Stimulated activated CD8-positive, alpha-beta memory T cell treated with anti-CD3 and anti-CD28 coated beads, Interleukin-4, amount 100 ng/mL, for 48 hours (primary cell): ENCODE data around the gene ST7L.
"Not testable (repeated sequence)": the region's sequence is repeated elsewhere in the genome, so short reads cannot be mapped to it uniquely, and the experiment has no call there.

Experiments used
- DNase-seq: peaks from one replicate; pipeline ENCODE4 v3.0.0-alpha.2; 2020

The ST7L gene

DNA sequence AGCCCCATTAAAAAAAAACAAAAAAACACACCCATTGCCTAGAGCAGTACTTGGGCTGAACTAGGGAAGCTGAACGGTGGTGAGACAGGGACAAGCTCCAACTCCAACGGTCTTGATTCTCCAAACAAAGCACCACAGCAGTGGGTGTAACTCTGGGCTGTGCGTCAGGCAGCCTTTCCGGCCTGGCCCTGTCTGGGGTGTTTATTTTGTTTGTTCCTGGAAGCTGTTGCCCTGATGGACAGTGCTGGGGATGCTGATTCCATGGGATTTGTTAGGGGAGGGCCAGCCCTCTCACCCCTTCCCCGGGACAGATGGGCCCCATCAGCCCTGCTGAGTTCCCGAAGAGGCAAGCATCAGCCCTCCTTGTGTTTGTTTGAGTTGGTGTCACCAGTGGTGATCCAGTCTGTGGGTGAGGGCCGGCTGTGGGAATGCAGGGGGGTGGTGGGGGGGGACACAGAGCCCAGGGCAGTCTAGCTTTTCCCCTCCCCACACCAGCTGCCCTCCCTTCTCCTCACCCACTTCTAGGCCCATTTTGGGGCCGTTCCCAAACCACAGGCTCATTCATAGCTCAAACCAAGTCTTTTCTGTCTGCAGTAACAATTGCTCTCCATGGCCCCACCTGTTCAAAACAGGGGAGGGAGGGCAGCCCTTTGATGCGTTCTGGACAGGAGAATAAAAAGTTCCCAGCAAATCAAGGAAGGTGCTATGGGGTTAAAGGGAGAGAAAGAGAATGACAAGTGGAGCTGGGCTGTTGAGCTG lies 105.7 kb downstream of the ST7L start:
- DNase-seq: no peak

DNA sequence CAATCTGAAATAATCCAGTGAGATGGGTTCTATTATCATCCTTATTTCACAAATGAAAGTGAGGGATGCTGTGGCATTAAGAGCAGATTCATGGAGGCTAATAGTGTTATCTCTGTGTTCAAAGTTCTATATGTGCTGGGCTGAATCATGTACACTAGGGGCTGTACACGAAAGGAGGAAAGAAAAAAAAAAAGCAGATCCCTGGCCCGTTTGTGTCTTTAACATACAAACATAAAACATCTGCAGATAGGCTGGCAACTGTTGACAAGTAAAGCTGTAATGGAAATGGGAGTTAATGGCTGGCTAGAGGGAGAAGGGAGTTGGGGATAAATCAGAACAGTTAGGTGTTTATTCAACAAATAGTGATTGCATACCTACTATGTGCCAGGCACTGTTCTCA lies 107.0 kb downstream of the ST7L start:
- no peak for DNase-seq

DNA sequence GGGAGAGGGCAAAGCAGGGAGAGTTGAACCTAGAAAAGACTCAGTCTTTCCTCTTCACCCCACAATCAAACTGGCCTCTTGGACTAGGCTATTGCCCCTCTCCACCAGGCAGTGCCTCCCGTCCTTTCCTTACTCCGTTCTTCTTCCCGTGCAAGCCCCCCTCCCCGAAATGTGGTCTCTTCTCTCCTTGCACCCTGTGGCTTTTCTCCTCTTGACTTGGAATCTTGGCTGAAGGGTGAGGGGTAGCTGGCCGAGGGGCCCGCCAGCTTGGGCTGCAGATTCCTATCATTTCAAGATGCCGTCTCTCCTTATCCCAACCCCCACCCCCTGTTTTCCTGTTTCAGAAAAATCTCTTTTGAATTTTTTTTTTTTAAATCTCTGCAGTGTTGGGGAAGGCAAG lies 108.6 kb downstream of the ST7L start:
- no peak for DNase-seq

DNA sequence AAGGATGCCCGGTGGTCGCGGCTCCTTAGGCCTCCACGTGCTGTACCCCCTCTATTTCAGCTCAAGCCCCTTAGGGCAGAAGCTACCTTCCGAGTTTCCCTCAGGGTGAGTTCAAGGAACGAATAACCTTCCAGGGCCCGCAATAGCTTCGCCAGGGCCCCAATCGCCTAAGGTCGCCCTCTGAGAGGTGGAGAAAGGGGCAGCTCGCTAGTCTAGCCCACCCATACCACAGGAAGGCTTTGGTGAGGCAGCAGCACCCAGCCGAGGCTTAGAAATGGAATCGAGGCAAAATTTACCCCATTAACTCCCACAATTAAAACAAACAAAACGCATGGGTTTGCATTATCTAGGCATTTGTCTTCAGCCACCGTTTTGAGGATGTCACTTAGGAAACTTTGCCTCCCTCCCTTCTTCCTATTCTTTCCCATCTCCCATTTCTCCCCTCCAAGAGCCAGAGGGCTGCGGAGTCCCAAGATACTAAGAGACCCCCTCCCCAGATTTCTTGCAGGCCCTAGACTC lies 109.2 kb downstream of the ST7L start:
- no peak for DNase-seq

DNA sequence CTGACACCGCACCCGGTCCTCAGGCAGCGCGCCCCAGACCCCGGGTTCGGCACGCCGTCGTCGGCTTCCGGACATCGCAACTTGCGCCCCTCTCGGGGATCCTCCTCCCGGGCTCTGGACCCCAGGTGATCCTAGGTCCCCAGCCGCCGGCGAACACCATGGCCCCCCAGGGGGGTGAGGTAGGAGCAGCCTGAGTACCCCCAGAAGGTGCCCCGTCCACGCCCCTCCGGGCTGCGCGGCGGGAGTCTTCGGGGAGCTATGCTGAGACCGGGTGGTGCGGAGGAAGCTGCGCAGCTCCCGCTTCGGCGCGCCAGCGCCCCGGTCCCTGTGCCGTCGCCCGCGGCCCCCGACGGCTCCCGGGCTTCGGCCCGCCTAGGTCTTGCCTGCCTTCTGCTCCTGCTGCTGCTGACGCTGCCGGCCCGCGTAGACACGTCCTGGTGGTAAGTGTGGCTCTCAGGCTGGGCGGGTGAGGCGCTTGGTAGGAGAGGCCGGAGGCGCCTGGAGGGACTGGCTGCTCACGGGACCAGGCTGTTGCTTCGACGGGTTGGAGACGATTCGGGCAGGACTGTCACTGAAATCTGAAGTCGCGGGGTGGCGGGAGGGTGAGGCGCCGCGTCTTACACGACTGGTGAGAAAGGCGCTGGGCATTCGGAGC lies 109.8 kb downstream of the ST7L start:
- peak; percentile 30 for DNase-seq

DNA sequence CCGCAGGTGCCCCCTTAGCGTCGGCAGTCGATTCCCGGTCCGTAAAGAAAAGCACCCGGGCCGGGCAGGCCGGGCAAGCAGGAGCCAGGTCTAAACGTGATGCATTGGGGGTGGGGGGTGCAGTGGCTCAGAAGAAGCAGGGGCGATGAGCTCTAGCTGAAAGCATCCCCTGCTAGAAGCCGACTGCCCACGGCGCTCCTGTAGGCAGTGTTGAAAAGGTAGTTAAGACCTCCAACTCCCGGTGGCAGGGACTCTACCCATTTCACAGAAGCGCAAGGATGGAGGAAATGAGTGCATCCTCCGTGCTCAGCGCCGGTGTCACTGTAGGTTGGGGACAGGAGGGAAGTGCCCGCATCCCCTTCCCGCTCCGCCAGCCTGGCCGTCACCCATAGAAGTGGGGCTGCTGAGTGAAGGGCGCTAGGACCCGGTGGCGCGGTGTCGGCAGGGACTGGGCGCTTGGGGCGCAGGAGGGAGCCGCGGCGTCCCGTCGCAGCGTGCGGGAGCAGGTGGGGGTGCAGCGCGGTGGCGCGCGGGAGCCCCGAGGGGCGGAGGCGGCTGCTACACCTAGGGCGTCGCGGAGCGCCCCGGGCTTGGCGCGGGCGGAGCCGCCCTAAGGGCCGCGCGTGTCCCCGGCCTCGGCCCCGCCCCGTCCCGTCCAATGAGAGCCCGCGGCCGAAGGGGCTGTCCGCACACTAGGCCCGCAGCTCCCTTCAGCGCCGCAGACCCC lies 110.5 kb downstream of the ST7L start, which contains the start of gene WNT2B:
WNT2B (plus strand) TSS at position 688 of the 727 bp plus-strand sequence. CDS start 298 bp downstream, outside the sequence.
- peak; percentile 64 for DNase-seq

DNA sequence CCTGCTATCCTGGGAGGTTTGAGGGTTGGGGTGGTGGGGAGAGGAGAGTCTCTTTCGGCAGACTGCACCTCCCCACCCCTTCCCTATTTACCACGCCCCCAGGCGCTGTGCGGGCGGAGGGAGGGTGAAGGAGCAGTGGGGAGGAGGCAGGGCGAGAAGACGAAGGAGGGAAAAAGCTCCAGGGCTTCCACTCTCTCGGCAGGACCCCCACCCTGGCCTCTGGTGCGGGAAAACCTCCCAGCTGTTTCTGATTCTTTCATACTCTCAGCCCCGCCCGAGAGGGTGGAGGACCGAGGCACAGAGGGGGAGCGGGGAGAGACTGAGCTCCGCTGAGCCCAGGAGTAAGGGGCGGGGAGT lies 111.0 kb downstream of the ST7L start:
- peak; percentile 41 for DNase-seq

DNA sequence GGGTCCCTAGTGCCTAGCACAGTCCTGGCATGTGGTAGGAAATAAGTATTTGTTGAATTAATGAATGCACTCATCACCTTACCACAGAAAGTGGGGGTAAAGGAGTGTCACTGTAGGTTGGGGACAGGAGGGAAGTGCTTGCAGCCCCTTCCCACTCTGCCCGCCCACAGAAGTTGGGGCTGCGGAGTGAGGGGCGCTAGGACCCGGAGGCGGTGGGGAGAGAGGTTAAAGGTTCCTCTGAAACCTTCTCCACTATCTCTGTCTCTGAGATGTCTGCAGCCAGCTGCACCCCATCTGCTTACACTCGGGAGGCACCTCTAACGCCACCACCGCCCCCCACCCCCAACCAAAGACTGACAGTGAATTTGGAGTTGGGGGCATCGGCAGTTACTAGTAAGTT lies 111.6 kb downstream of the ST7L start:
- DNase-seq: no peak

DNA sequence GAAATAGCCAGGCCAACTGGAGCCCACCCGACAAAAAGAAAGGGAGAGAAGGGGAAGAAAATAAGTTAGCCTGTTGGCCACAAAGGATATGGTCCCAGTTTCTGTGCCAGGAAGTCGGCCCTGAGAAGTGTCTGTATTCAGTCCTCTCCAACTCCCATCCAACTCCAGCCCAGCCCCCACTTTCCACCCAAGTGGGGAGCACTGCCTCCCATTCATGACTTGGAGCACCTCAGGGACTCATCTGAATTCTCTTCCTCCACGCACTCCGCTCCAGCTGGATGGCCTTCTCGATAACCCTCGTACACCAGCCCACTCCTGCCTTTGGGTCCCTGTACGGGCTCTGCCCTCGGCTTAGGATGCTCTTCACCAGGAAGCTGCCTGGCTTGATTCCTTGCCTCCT lies 112.2 kb downstream of the ST7L start:
- no peak for DNase-seq

DNA sequence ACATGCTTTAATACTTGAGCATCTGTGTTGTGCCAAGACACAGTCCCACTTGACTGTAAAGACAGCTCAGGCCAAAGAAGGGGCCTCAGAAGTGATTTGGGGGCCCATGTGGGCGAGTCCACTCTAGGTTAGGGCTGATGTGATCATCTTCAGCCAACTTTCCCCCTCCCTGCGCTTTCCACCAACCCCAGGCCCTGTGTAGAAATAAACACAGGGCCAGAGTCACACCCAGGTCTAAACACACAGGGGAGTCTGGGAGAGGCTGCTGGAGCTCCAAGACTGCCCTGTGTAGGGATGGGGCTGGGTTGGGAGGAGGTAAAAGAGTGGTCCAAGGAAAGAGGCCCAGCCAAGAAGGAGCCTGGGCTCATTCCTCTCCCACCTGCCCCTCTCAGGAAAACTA lies 112.6 kb downstream of the ST7L start:
- no peak for DNase-seq

DNA sequence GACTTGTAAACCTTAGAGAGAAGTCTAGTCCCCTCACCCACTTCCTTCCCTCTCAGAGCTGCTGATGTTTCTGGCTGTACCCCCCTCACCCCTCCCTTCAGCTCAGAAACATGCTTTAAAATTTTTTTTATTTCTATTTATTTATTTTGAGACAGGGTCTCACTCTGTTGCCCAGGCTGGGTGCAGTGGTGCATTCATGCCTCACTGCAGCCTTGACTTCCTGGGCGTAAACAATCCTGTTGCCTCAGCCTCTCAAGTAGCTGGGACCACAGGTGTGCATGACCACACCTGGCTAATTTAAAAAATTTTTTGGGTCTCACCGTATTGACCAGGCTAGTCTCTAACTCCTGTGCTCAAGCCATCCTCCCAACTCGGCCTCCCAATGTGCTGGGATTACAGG lies 113.1 kb downstream of the ST7L start:
- DNase-seq: no peak

DNA sequence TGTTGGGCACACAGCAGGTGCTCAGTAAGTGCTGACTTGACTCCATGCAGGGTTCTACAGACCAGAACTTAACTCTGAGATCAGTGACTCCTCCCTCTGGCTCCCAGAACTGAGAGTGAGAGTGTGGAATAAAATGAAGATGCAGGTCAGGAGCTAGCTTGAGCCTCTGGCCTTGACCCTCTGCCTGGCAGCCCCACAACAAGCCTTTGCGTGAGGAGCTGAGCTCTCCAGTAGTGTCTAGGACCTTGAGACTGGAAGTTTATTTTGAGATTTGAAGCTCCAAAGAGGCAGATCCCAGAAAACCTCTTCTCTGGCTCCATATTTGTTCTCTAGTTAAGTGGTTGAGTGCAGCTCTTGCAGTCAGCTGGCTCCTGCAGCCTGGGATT lies 113.5 kb downstream of the ST7L start:
- no peak for DNase-seq

DNA sequence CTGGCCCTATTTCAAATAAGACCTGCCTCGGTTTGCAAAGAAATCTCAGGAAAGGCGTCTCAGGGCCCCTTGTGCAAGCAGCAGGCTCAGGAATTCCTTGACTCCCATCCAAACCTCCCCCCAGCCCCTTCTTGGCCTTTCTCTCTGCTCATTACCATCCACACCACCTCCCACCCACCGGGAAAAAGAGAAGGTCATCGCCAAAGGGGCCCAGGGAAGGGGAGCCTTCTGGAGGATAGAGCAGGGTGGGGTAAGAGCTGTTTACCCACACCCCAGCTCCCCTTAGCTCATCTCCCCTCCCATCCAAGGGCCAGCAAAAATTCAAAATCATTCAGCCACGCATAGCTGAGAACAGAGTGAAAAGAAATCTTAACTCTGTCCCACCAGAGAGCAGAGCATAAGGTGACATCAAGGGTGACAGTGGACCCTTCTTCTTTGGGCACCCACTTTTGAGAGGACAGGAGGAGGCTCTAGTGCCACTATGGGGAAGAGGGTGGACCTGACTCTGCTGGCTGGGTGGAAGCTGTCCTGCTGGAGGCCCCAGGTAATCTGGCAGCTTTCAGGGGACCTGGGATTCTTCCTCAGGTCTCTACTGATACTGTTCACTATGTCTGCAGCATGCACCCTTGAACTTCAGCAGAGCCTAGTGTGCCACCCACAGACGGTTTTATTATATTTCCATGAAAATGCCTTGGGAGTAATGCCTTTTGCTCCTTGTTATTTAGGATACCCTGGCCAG lies 114.1 kb downstream of the ST7L start:
- no peak for DNase-seq

DNA sequence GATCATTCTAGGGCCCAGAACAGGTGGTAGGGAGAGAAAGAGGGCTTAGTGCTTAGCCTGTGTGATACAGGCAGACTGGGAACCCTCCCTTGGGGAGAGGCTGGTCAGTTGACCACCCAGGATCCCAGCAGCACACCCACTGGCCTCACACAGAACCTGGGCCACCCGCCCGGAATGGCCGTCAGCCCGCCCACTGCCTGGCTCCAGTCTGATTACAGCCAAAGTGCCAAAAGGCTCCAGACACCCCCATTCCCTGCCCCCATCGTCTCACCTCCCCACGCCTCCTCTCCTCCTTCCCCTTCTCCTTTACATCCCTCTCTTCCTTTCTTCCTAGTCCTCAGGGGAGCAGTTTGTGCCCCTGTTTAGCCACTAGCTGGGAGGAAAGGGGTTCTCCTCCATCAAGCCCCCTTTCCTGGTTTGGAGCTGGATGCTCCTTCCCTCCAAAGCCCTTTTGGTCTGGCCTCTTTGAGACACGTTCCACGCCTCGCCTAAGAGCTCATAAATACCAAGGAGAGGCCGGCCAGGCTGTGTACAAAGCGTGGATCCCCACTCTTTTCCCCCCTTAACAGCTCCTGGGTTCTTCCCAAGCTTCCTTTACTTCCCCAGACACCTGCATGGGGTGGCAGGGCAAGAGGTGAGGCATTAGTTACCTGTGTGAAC lies 114.8 kb downstream of the ST7L start:
- DNase-seq: no peak

DNA sequence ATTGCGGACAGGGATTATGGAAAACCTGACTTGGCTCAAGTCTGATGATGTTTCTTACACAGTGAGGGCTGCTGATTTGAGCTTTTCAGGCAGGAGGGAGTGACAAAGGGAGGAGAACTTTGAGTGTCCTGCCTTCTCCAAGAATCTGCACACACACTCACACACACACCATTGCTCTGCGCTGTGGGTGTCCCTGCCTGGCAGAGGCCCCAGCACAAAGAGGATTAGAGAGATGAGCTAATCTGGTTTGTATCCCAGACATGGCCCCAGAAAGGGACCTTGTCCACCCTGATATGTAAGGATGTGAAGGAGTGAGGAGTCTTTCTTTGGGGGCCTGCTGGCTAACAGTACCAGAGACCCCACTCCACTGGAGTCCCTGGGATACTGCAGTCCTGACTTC lies 116.1 kb downstream of the ST7L start:
- no peak for DNase-seq

DNA sequence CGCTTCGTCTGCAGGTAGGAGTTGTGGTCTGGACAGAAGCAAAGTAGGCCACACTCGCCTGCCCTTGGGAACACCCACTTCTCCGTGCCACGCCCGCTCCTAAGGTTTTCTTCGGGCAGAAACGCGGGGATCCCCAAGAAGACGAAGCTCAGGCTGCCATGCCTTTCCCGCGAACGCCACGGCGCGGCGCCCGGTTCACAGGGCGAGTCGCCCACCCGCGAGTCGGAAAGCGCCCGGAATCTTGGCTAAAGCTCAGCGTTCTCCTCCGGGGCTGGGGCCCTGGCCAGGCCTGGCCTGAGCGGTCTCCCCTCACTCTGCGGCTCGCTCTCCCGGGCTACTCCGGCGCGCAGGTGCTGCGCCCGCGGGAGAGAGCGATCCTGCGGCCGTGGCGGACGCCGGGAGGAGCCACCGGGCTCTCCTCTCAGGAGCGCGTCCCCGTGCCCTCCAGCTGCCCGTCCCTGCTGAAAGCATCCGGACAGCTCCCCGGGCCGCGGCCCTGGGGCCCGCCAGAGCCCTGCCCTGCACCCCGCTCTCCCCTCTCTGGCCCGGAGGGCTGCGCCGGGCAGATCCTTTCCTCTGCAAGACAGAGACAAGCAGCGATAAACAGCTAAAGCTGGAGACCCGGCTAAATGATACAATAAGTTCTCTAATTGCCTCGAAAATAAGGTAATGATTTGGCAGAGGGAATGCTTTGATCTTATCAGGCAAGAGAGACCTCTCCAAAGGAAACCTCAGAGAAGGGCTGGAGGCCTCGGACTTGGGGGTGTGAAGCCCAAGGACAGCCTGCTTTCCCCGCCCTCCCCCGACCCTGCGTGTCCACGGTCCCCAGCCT lies 116.9 kb downstream of the ST7L start:
- peak; percentile 75 for DNase-seq

DNA sequence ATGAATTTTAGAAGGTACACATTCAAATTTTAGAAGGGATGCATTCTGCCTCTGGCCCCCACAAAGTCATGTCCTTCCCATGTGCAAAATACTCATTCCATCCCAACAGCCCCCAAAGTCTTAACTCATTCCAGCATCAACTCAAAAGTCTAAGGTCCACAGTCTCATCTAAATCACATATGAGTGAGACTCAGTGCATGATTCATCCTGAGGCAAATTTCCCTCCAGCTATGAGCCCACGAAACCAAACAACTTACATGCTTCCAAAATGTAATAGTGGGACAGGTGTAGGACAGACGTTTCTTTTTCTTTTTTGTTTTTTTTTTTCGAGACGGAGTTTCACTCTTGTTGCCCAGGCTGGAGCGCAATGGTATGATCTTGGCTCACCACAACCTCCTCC lies 122.7 kb downstream of the ST7L start:
- DNase-seq: no peak

DNA sequence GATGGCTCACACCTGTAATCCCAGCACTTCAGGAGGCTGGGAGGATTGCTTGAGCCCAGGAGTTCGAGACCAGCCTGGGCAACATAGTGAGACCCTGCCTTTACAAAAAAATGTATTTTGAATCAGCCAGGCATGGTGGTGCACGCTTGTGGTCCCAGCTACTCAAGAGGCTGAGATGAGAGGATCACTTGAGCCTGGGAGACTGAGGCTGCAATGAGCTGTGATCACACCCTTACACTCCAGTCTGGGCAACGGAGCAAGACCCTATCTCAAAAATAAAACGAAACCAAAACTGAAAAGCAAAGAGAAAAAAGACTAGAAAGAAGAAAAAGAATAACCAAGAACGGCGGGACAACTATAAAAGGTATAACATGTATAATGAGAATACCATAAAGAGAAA lies 125.6 kb downstream of the ST7L start:
- DNase-seq: no peak

DNA sequence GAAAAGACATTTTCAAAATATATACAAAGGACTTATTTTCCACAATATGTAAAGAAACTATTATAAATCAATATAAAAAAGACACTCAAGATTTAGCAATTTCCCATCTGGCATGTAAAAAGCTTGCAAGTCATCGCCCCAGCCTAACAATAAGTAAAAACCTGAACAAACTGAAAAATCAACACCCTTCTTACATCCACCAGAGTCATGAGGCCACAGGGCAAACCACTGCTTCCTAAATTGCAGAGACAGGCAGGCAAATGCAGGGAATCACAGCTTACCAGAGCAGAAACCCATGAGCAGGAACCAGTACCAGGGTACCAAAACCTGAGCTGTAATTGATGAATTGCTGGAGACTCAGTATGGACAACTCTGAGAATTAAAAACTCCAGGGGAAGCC lies 126.9 kb downstream of the ST7L start:
- DNase-seq: no peak

DNA sequence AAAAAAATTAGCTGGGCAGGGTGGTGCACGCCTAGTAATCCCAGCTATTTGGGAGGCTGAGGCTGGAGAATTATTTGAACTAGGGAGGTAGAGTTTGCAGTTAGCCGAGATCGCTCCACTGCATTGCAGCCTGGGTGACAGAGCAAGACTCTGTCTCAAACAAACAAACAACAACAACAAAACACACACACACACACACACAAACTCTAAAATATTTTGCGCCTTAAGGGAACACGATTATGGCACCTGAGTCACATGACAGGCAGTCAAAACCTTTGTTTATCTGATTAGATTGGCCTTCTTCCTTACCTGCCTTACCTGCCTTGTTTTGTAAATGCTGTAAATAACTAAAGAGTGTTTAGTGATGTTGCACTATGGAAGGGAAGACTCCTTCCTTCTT lies 130.8 kb downstream of the ST7L start:
- no peak for DNase-seq

DNA sequence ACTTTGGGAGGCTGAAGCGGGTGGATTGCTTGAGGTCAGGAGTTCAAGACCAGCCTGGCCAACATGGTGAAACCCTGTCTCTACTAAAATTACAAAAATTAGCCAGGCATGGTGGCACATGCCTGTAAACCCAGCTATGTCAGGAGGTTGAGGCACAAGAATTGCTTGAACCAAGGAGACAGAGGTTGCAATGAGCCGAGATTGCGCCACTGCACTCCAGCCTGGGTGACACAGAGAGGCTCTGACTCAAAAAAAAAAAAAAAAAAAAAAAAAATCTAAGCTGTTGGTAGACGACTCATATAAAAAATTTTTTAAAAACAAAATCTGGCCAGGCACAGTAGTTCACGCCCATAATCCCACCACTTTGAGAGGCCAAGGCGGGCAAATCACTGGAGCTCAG lies 131.3 kb downstream of the ST7L start:
- DNase-seq: not testable (repeated sequence)

DNA sequence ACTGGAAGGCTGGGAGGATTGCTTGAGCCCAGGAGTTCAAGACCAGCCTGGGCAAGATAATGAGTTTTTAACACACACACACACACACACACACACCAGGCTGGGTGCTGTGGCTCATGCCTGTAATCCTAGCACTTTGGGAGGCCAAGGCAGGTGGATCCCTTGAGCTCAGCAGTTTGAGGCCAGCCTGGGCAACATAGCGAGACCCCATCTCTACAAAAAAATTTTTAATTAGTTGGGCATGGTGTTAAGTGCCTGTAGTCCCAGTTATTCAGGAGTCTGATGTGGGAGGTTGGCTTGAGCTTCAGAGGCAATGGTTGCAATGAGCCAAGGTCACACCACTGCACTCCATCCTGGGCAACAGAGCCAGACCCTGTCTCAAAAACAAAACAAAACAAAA lies 132.9 kb downstream of the ST7L start:
- DNase-seq: not testable (repeated sequence)
